Regular cardiac myocyte (primary cell): ENCODE results near the gene LCN10. TPM values are rescaled to one million over a fixed set of nuclear protein-coding genes. Genes with fewer than 3 reads are reported as not detected.

Experiments used
- total RNA-seq: library from RNA; depleted of rRNA; stranded (reverse); fragments of >200 nt; gene quantifications from 2 replicates; pipeline ENCODE4 v1.2.3, GENCODE V29; 2014

Gene LCN10
- not detected in 2 replicates for total RNA-seq

GRCh38 chr9:136742591-136743391 lies at the start of gene LCN10:
Gene LCN10 (minus strand): TSS chr9:136742940. CDS start chr9:136742903, 37 bp downstream.

GRCh38 chr9:136790640-136791515 lies 48.1 kb upstream of the LCN10 start, which contains the start of gene TMEM141:
Gene TMEM141 (plus strand): TSS chr9:136791344. CDS start chr9:136791371, 27 bp downstream.

GRCh38 chr9:136764301-136764891 lies 21.7 kb upstream of the LCN10 start, which contains the start of gene LCN15:
Gene LCN15 (minus strand): TSS chr9:136764518. CDS start chr9:136764488, 30 bp downstream.

GRCh38 chr9:136748201-136748600 lies 5.5 kb upstream of the LCN10 start, which contains the start of gene LCN6:
Gene LCN6 (minus strand): TSS chr9:136748525. CDS start chr9:136748483, 42 bp downstream.

GRCh38 chr9:136711751-136712689 lies 30.7 kb downstream of the LCN10 start, which contains the start of gene DIPK1B:
Gene DIPK1B (plus strand): TSS chr9:136712572. CDS start chr9:136712666, 94 bp downstream.

Other genes with a start within 250 kb of the LCN10 start
- gene NOTCH1, start 196.9 kb downstream of the LCN10 start, total RNA-seq = 12.1 and 24.5 TPM in 2 replicates
- 38.3 and 57.8 TPM in 2 replicates for gene EGFL7, start 80.0 kb downstream of the LCN10 start, total RNA-seq
- 54.1 and 55.0 TPM in 2 replicates for gene AGPAT2, start 55.5 kb downstream of the LCN10 start, total RNA-seq
- 8.1 and 12.1 TPM in 2 replicates for gene DIPK1B, start 30.4 kb downstream of the LCN10 start, total RNA-seq
- gene LCN6, start 5.6 kb upstream of the LCN10 start, total RNA-seq = not detected in 2 replicates
- not detected in 2 replicates for gene LCN8, start 15.3 kb upstream of the LCN10 start, total RNA-seq
- not detected in 2 replicates for gene LCN15, start 21.6 kb upstream of the LCN10 start, total RNA-seq
- 84.2 and 95.0 TPM in 2 replicates for gene TMEM141, start 48.4 kb upstream of the LCN10 start, total RNA-seq
- under 0.01 and 0.28 TPM in 2 replicates for gene CCDC183, start 53.4 kb upstream of the LCN10 start, total RNA-seq
- 41.4 and 79.9 TPM in 2 replicates for gene RABL6, start 65.0 kb upstream of the LCN10 start, total RNA-seq
- gene AJM1, start 99.5 kb upstream of the LCN10 start, total RNA-seq = 1.5 and 6.8 TPM in 2 replicates
- 96.0 and 110 TPM in 2 replicates for gene PHPT1, start 106.5 kb upstream of the LCN10 start, total RNA-seq
- gene MAMDC4, start 109.4 kb upstream of the LCN10 start, total RNA-seq = 3.3 and 9.6 TPM in 2 replicates
- 297 and 393 TPM in 2 replicates for gene EDF1, start 123.4 kb upstream of the LCN10 start, total RNA-seq
- 9.0 and 28.9 TPM in 2 replicates for gene TRAF2, start 143.6 kb upstream of the LCN10 start, total RNA-seq
- 161 and 176 TPM in 2 replicates for gene FBXW5, start 201.8 kb upstream of the LCN10 start, total RNA-seq
- gene C8G, start 202.3 kb upstream of the LCN10 start, total RNA-seq = 0.19 TPM in 1 of 2 replicates, not detected in the other
- gene LCN12, start 209.3 kb upstream of the LCN10 start, total RNA-seq = not detected in 2 replicates
- gene PTGDS, start 234.6 kb upstream of the LCN10 start, total RNA-seq = 1.7 TPM in 1 of 2 replicates, not detected in the other
- 0.85 TPM in 1 of 2 replicates, not detected in the other for gene LCNL1, start 240.1 kb upstream of the LCN10 start, total RNA-seq
- 14.9 and 23.6 TPM in 2 replicates for gene PAXX, start 249.5 kb upstream of the LCN10 start, total RNA-seq